GM18858 (cell line): ENCODE data around the gene PRKN.
A peak's percentile ranks its signal among the peaks of the same experiment; 100 is the strongest.

ENCODE experiments used
- ATAC-seq: cut with Tn5 transposase; IDR thresholded peaks from one replicate; pipeline ENCODE4 v1.9.1; 2021; ENCODE audit not compliant: unreplicated experiment

The PRKN gene

DNA sequence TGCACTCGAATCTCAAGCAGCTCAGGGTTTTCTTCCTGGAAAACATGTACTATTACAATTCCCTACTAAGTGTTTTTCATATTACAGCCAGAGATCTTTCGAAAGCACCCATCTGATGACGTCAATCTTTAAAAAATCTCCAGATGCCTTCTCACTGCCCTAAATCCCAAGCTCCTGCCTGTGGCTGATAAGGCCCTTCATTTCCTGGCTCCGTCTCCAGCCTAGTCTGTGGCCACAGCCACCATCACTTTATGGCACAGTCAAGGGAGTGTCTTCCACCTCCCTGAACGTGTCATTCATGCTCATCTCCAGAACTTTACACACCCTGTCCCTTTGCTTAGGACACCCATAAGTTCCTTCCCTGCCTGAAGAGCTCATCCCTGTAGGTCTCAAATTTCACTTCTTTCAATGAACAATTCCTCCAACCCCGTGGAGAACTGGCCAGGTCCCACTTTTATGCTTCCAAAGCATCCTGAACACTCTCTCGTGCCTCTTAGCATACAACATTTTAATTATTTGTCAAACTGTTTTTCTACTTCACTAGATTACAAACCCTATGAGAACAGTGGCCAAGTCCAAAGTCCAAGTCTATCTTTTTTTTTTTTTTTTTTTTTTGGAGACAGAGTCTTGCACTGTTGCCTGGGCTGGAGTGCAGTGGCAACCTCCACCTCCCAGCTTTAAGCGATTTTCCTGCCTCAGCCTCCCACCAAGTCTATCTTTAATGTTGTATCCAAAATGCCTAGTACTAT, 1347.6 kb downstream of the PRKN start:
- ATAC-seq, result no peak

DNA sequence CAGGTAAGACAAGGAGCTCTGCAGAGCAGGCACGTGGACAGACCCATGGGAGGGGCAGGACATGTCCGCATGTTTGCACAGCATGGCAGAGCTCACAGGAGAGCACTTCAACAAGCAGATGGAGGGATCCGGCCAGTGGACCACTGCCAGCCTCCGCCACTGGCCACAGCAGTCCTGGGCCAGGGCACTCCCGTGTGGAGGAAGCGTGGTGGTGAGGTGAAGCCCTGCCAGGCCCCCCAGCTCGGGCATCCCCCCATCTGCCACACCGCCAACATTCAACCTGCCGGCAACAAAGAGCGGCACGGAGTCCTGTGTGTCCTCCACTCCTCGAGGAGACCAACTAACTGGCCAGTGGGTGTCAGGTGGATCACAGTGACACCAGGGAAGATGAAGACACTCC, 1349.5 kb downstream of the PRKN start:
- no peak for ATAC-seq

- ATAC-seq, result no peak
These were observed 1350.5 kb downstream of the PRKN start for GRCh38 chr6:161377116-161377515.

GRCh38 chr6:161376367-161376766, 1351.2 kb downstream of the PRKN start:
- no peak for ATAC-seq

GRCh38 chr6:161374971-161375873, 1352.3 kb downstream of the PRKN start:
- ATAC-seq, result no peak

DNA sequence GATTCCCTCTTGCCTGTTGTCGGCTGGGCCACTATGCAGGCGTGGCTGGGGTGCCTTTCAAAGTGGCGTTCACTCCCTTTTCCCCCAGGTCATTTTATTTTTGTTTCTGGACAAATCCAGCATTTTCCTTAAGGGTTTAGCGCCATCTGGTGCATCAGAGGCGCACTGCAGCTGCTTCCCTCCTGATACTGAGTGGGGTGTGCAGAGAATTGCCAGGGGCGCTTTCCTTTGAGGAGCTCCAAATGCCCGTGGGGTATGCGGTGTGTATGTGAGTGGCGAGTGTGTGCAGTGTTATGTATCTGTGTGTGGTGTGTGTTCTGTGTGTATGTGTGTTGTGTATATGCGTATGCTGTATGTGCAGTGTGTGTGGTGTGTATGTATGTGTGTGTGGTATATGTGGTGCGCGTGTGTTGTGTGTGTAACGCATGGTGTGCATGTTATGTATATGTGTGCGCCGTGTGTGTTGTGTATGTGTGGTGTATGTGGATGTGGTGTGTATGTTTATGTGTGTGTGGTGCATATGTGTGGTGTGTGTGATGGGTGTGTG, 1353.6 kb downstream of the PRKN start:
- peak; percentile 38 for ATAC-seq

GRCh38 chr6:161372422-161372793, 1355.2 kb downstream of the PRKN start:
- no peak for ATAC-seq

- peak; percentile 94 for ATAC-seq
These were observed 1356.7 kb downstream of the PRKN start for GRCh38 chr6:161370880-161371279.

DNA sequence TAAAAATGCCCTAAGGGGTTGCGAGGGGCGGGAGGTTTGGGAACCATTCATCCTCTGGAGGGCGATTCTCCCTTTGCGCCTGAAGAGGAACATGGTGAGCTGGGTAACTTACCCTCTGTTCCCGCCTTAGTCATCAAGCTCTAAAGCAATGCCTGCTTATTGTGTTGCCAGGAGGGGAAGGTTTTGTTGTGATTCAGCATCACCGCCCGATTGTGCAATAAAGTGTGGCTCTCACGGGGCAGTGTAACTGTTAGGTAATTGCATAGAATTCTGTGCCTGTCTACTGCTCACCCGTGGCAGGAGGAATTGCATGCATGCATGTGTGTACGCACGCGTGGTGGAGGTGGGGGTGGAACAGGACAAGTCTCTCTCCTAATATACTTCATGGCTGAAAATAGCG, 1358.2 kb downstream of the PRKN start:
- ATAC-seq, result no peak

DNA sequence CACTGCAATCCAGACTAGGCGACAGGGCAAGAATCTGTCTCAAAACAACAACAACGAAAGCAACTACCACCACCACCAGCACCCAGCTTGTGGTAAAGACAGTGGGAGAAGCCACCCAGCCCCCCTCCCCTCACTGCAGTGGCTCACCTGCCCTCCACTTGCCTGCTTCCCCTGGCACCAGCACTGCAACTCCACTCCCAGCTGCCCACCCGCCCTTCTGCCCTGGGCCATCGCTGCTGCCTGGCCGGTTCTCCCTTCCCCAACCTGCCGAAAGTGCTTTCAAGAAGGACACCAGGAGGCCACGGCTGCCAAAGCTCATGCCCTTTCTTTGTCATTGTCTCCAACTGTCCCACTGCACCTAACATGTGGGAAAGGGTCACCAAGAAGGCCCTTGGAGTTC, 1359.1 kb downstream of the PRKN start:
- ATAC-seq, result no peak

GRCh38 chr6:161367472-161367871, 1360.1 kb downstream of the PRKN start:
- no peak for ATAC-seq

DNA sequence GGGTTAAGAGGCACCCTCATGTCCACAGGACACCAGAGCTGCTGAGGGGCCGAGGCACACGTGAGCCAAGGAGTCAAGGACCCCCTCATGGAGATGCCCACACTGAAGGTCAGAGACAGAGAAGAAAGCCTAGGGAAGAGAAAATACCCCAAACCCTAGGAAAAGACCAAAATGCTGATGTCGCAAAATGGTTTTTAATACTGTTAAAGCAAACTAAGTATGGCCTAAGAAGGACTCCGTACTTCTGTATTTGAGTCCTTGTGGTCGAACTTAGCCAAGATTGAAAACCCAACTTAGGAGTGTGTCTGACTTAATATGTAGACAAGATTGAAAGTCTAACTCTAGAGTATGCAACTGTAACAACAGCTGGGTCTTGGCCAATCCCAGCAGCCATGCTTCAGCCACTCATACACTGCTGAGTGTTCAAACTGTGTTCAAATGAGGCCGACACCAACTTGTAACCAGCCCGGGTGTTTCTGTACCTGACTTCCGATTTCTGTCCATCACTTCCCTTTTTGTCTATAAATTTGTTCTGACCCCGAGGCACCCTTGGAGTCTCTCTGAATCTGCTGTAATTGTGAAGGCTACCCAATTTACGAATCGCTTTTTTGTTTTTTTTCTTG, 1361.2 kb downstream of the PRKN start:
- no peak for ATAC-seq

DNA sequence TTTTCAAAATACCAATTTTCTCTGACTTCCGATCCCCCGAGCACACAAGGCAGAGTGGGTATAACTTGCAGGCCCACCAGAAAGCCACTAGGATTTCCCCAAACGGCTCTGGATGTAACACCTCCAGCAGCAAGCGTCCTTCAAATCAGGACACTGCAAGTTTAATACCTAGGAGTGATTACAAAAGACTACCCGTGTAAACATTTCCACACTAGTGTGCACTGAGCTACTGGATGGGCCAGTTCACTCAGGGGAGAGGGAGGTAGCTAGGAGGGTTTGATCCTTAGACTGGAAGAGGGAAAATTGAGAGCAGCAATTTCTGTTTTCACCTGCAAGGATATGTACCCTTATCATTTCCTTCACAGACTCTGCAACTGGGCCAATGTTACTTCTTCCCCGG, 1361.9 kb downstream of the PRKN start:
- no peak for ATAC-seq

DNA sequence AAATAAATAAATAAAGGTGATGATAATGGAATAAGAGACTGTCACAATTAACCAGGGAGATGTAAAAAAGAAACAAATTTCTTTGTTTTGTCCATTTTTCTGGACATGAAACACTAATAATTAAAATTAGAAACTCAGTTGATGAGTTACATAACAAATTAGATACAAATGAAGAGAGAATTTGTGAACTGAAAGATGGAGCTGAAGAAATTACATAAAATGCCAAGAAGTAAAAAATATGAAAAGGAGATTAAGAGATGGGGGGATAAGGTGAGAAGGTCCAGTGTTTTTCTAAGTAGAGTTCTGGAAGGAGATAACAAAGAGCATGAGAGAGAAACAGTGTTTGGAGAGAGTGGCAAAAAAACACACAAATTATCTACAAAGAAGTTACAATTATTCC, 1364.3 kb downstream of the PRKN start:
- ATAC-seq, result no peak

- no peak for ATAC-seq
These were observed 1365.3 kb downstream of the PRKN start for GRCh38 chr6:161362266-161362665.

DNA sequence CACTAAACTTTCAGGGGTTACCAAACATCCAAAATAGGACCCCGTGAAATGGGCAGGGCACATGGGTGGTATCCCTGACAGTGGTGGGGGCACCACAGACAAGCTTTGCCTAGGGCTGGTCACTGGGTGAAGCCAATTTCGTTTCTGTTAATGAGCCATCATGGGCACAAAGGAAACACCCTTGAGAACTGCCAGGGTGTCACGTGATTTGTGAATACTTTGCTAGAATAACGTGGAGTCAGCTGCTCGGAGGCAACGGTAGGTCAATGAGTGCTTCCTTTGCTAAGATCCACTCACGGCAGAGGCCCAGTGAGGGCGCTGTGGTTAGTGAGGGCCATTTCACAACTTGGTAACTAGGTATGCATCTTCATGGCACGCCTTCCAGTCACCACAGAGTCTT, 1366.0 kb downstream of the PRKN start:
- no peak for ATAC-seq

DNA sequence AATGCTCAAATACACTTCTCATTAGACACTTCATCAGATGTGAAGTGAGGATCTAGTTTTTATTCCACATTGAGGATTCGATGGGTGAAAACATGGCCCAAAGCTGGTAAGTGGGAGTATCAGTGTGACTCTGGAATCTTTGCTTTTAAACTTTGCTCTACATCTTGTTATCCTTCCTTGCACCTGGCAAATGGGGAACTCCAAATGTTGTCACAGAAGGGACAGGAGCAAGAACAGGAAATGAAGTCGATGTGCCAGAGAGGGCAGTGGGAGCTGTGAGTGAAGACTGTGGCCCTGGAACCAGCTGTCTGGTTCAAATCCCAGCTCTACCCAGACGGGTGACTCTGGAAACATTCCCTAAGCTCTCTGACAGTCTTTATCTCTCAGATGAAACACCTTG, 1367.0 kb downstream of the PRKN start:
- ATAC-seq, result no peak

DNA sequence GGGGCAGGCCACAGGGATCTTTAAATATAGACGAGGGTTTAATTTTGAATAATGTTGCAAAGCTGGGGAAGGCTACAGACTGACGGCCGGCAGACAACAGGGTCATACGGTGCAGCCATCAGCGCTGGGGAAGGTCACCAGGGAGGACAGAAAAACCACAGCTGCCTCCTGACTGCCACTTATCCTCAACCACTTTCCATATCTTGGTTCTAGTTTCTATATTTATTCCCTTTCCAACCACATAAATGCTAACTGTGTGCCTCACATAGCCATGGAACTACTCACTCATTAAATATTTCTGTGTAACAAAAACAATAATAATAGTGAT, 1368.0 kb downstream of the PRKN start:
- ATAC-seq, result no peak

- ATAC-seq, result no peak
These were observed 1371.3 kb downstream of the PRKN start for GRCh38 chr6:161356167-161356854.

GRCh38 chr6:161355696-161356095, 1371.9 kb downstream of the PRKN start:
- no peak for ATAC-seq

DNA sequence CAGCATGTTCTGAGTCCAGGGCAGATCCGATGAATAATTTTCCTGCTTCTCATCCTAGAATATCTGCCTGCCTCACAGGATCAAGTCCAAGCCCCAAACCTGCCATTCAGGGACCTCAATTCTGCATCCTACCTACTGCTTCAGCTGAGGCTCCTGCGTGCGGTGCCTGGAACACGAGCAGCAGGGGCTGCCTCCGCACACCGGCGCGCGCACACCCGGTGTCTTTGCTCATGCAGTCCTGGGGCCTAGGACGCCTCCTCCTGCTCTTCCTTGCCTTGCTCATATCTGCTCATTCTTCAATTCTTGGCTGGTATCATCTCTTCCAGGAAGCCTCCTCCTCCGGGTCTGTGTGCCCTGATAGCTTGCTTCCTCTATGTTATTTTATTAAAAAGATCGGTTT, 1372.6 kb downstream of the PRKN start:
- ATAC-seq, result no peak
